HepG2 (cell line): ENCODE data around the gene CHKB. TPM values are rescaled to one million over a fixed set of nuclear protein-coding genes. Genes with fewer than 3 reads are reported as not detected.
A peak's percentile ranks its signal among the peaks of the same experiment; 100 is the strongest.

Experiments
- IRF1 ChIP-seq: sonication (generic); formaldehyde crosslinking; IDR thresholded peaks from 2 replicates; pipeline ENCODE4 v1.4.0; 2020; ENCODE audit warnings: low read depth, mild to moderate bottlenecking, missing genetic modification reagents
- PLRG1 ChIP-seq: fragments of 450-650 bp; conservative IDR thresholded peaks from 2 replicates; pipeline ENCODE4 v1.6.1; 2016
- RARA ChIP-seq: IDR thresholded peaks from 2 replicates; pipeline ENCODE4 v1.6.1; 2016; ENCODE audit warnings: missing genetic modification reagents, missing compliant biosample characterization
- TFDP2 ChIP-seq: sonication (generic); formaldehyde crosslinking; IDR thresholded peaks from 2 replicates; pipeline ENCODE4 v1.4.0; 2020; ENCODE audit warnings: missing genetic modification reagents
- ZKSCAN1 ChIP-seq: fragments of 150-350 bp; IDR thresholded peaks from 2 replicates; pipeline ENCODE4 v1.6.1; 2014; ENCODE audit warnings: low read length
- ZNF317 ChIP-seq: sonication (generic); formaldehyde crosslinking; IDR thresholded peaks from 2 replicates; pipeline ENCODE4 v1.5.0; 2020; ENCODE audit warnings: mild to moderate bottlenecking, missing genetic modification reagents
- ZNF367 ChIP-seq: sonication (generic); formaldehyde crosslinking; IDR thresholded peaks from 2 replicates; pipeline ENCODE4 v1.4.0; 2020; ENCODE audit warnings: missing genetic modification reagents, borderline replicate concordance
- ZNF660 ChIP-seq: sonication (generic); formaldehyde crosslinking; IDR thresholded peaks from 2 replicates; pipeline ENCODE4 v1.5.1; 2020; ENCODE audit warnings: mild to moderate bottlenecking, low read depth, missing genetic modification reagents, borderline replicate concordance
- ZZZ3 ChIP-seq: sonication (generic); formaldehyde crosslinking; IDR thresholded peaks from 2 replicates; pipeline ENCODE4 v1.4.0; 2020; ENCODE audit warnings: missing genetic modification reagents, mild to moderate bottlenecking, borderline replicate concordance
- polyA plus RNA-seq, 8 experiments: library from polyadenylated mRNA; depleted of rRNA in 3 of 8; stranded (reverse) in 7 of 8; unstranded in 1 of 8; fragments of >200 nt; fragmentation: Illumina TruSeq in 4 of 8; extraction: Trizol in 4 of 8; gene quantifications; 2 replicates each; pipeline versions ENCODE4 v1.2.1 to v1.2.3, GENCODE V29; 2011 to 2016; ENCODE audit warnings: low read depth in 4 of 8, missing spikeins in 1 of 8, mixed read lengths in 1 of 8; ENCODE audit not compliant: insufficient read depth in 1 of 8
- total RNA-seq, 5 experiments: library from RNA; depleted of rRNA; stranded (reverse); fragments of >200 nt; fragmentation: Illumina TruSeq; extraction: Trizol; gene quantifications; 2 replicates each; pipeline ENCODE4 v1.2.3, GENCODE V29; 2016; ENCODE audit warnings: low read depth in 1 of 5
- TF ChIP-seq, protein P1 (sequence below): sonication (generic); formaldehyde crosslinking; IDR thresholded peaks from 2 replicates; pipeline ENCODE4 v1.8.1; 2022; ENCODE audit warnings: mild to moderate bottlenecking, missing genetic modification reagents
- TF ChIP-seq, protein P2 (sequence below): sonication (generic); formaldehyde crosslinking; IDR thresholded peaks from 2 replicates; pipeline ENCODE4 v1.4.0; 2020; ENCODE audit warnings: missing genetic modification reagents
- TF ChIP-seq, protein P3 (sequence below): sonication (generic); formaldehyde crosslinking; IDR thresholded peaks from 2 replicates; pipeline ENCODE4 v1.5.1; 2020; ENCODE audit warnings: missing genetic modification reagents, mild to moderate bottlenecking, borderline replicate concordance
- TF ChIP-seq, protein P4 (sequence below): sonication (generic); formaldehyde crosslinking; IDR thresholded peaks from 2 replicates; pipeline ENCODE4 v1.4.0; 2020; ENCODE audit warnings: missing genetic modification reagents, mild to moderate bottlenecking, borderline replicate concordance

The CHKB gene
- total and polyA plus RNA-seq, 2 of the 13 experiments (the other 11 are each of a cell fraction or from before 2014, with no cell fraction given), result 24.5 to 42.7 TPM

- TF ChIP-seq PLRG1 (no peak), ZNF367 (no peak), ZNF660 (CRISPR knock-in tag) (no peak), IRF1 (CRISPR knock-in tag) (0 out of 2 replicates have a peak, but pooled peaks have one; percentile 40), ZKSCAN1 (no peak), TFDP2 (CRISPR knock-in tag) (peak; percentile 54), ZZZ3 (CRISPR knock-in tag) (peak; percentile 26; the same call in 1 of the 2 replicates), ZNF317 (no peak), RARA (CRISPR knock-in tag) (peak; percentile 66)
- TF ChIP-seq, protein P1, sequence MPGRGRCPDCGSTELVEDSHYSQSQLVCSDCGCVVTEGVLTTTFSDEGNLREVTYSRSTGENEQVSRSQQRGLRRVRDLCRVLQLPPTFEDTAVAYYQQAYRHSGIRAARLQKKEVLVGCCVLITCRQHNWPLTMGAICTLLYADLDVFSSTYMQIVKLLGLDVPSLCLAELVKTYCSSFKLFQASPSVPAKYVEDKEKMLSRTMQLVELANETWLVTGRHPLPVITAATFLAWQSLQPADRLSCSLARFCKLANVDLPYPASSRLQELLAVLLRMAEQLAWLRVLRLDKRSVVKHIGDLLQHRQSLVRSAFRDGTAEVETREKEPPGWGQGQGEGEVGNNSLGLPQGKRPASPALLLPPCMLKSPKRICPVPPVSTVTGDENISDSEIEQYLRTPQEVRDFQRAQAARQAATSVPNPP (CRISPR knock-in tag), result no peak
- TF ChIP-seq, protein P2, sequence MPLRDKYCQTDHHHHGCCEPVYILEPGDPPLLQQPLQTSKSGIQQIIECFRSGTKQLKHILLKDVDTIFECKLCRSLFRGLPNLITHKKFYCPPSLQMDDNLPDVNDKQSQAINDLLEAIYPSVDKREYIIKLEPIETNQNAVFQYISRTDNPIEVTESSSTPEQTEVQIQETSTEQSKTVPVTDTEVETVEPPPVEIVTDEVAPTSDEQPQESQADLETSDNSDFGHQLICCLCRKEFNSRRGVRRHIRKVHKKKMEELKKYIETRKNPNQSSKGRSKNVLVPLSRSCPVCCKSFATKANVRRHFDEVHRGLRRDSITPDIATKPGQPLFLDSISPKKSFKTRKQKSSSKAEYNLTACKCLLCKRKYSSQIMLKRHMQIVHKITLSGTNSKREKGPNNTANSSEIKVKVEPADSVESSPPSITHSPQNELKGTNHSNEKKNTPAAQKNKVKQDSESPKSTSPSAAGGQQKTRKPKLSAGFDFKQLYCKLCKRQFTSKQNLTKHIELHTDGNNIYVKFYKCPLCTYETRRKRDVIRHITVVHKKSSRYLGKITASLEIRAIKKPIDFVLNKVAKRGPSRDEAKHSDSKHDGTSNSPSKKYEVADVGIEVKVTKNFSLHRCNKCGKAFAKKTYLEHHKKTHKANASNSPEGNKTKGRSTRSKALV (CRISPR knock-in tag), result 0 out of 2 replicates have a peak, but pooled peaks have one; percentile 6
- TF ChIP-seq, protein P3, sequence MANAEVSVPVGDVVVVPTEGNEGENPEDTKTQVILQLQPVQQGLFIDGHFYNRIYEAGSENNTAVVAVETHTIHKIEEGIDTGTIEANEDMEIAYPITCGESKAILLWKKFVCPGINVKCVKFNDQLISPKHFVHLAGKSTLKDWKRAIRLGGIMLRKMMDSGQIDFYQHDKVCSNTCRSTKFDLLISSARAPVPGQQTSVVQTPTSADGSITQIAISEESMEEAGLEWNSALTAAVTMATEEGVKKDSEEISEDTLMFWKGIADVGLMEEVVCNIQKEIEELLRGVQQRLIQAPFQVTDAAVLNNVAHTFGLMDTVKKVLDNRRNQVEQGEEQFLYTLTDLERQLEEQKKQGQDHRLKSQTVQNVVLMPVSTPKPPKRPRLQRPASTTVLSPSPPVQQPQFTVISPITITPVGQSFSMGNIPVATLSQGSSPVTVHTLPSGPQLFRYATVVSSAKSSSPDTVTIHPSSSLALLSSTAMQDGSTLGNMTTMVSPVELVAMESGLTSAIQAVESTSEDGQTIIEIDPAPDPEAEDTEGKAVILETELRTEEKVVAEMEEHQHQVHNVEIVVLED (CRISPR knock-in tag), result no peak; the same call in 1 of the 2 replicates
- TF ChIP-seq, protein P4, sequence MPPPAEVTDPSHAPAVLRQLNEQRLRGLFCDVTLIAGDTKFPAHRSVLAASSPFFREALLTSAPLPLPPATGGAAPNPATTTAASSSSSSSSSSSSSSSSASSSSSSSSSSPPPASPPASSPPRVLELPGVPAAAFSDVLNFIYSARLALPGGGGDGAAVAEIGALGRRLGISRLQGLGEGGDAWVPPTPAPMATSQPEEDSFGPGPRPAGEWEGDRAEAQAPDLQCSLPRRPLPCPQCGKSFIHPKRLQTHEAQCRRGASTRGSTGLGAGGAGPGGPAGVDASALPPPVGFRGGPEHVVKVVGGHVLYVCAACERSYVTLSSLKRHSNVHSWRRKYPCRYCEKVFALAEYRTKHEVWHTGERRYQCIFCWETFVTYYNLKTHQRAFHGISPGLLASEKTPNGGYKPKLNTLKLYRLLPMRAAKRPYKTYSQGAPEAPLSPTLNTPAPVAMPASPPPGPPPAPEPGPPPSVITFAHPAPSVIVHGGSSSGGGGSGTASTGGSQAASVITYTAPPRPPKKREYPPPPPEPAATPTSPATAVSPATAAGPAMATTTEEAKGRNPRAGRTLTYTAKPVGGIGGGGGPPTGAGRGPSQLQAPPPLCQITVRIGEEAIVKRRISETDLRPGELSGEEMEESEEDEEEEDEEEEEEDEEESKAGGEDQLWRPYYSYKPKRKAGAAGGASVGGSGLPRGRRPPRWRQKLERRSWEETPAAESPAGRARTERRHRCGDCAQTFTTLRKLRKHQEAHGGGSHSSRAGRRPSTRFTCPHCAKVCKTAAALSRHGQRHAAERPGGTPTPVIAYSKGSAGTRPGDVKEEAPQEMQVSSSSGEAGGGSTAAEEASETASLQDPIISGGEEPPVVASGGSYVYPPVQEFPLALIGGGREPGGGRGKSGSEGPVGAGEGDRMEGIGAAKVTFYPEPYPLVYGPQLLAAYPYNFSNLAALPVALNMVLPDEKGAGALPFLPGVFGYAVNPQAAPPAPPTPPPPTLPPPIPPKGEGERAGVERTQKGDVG (CRISPR knock-in tag), result no peak; the same call in 1 of the 2 replicates
Observed at GRCh38 chr22:50562523-50563412, 19.9 kb downstream of the CHKB start, which contains the start of gene SYCE3 (continued).
